Endothelial cell of umbilical vein (primary cell): ENCODE measurements around the gene PIK3R4.

Source experiments
- CTCF ChIP-seq, 2 donors: IDR thresholded peaks; 1 replicate in 1 of 2; 2 replicates in 1 of 2; pipeline ENCODE4 v1.5.1; 2011; ENCODE audit warnings: low read length in 2 of 2, mild to moderate bottlenecking in 2 of 2, moderate library complexity in 2 of 2, control low read depth in 1 of 2, inconsistent platforms in 1 of 2, low read depth in 1 of 2; ENCODE audit not compliant: insufficient read depth in 1 of 2; ENCODE audit errors: extremely low read depth in 1 of 2
- EZH2 ChIP-seq: IDR thresholded peaks from 2 replicates; pipeline ENCODE4 v1.6.1; 2012; ENCODE audit warnings: borderline replicate concordance, low read depth, mild to moderate bottlenecking, moderate library complexity, low read length, inconsistent platforms; ENCODE audit not compliant: severe bottlenecking

DNA sequence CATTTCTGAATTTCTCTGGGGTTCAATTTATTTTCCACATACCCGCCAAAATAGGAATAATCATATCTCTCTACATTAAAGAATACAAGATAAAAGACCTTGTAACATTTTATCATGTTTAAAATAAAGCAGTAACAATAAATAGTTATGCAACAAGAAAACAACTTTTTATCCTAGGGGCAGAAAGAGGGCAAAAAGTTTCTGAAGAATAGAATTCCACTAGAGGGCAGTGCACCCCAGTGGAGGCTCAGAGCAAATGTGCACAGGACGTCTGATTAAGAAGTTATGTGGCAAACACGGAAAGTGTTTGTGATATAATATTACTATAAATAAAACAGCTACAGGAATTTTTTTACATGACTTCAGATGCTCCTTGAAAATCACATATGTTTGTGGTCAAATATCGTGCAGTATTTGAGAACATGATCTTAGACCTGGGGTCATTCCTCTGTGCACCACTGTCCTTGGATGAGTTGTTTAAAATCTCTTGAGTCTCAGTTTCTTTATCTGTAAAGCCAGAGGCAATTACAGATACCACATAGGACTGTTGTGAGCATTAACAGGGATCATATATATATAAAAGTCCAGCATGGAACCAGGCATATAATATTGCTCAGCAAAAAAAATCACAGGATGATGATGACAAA lies 13.2 kb upstream of the PIK3R4 start:
- peak; percentile 52 to 67 for TF ChIP-seq CTCF (IDR thresholded peaks at IDR 0.05; ENCODE audit: extremely low read depth in 1 of 2, insufficient read depth in 1 of 2, low read depth in 1 of 2, low read length in 2 of 2)
- TF ChIP-seq EZH2: no peak
